ENCODE data around the gene NEDD8. TPM values are rescaled to one million over a fixed set of nuclear protein-coding genes. Genes with fewer than 3 reads are reported as not detected.

The NEDD8 gene
- total RNA-seq, 4 donors from 2014 or later, result 54.7 to 137 (median 104) TPM

- no peak overlapping the region for H3K27ac ChIP-seq
- peaks cover 53% of the 10 kb centered on the region for H3K36me3 ChIP-seq
- peaks cover 59% of the 10 kb centered on the region for H3K4me1 ChIP-seq
Observed at GRCh38 chr14:24238527-24239037, 6.4 kb upstream of the NEDD8 start.

GRCh38 chr14:24238123-24238522 lies 6.0 kb upstream of the NEDD8 start:
- Histone ChIP-seq H3K4me1 (peaks cover 59% of the 10 kb centered on the region), H3K36me3 (peaks cover 53% of the 10 kb centered on the region), H3K9me3 (no peaks in the 10 kb centered on the region), H3K27me3 (no peaks in the 10 kb centered on the region), H3K27ac (no peak overlapping the region), H3K4me3 (no peak overlapping the region)
- DNase-seq (ENCODE audit: low spot score in 2 of 2), result no peak
- TF ChIP-seq POLR2A (IDR thresholded peaks at IDR 0.05) (no peak), EP300 (IDR thresholded peaks at IDR 0.05) (no peak)
- 80% methylated on average over 5 of the region's 5 CpGs for WGBS

More at GRCh38 chr14:24238527-24239037, 6.4 kb upstream of the NEDD8 start:
- TF ChIP-seq EP300 (IDR thresholded peaks at IDR 0.05), result no peak
- TF ChIP-seq POLR2A (IDR thresholded peaks at IDR 0.05), result no peak
- TF ChIP-seq CTCF (IDR thresholded peaks at IDR 0.05), result no peak
- TF ChIP-seq POLR2AphosphoS5 (IDR thresholded peaks at IDR 0.05), result no peak
- H3K27me3 ChIP-seq, result no peaks in the 10 kb centered on the region
- no peak overlapping the region for H3K4me3 ChIP-seq
- H3K9me3 ChIP-seq, result no peaks in the 10 kb centered on the region
- 86% methylated on average over 5 of the region's 5 CpGs for WGBS
- no peak for DNase-seq (ENCODE audit: low spot score in 2 of 2)

DNA sequence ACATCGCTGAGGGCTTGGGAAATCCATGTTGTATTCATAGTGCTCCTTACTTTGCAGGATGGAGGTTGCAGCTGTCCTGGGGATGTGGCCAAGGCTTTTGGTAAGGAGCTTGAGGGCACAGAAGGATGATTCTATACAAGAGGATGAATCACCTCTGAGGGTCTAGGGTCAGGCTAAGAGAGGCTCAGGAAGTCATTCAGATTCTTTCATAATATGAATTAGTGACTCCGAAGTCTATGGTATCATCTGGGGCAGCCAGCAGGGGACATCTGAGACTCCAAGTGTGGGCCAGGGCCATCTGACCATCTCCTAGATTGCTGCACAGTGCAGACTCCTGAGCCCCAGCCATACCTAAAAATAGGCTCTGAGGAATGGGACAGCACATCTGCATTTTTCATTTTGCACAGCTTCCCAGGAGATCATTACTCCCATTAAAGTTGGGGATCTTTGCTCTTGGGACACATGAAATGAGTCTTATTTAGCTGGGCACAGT lies 5.3 kb upstream of the NEDD8 start:
- Histone ChIP-seq H3K4me1 (peaks cover 61% of the 10 kb centered on the region), H3K36me3 (peaks cover 53% of the 10 kb centered on the region), H3K27ac (no peak overlapping the region), H3K9me3 (no peaks in the 10 kb centered on the region), H3K27me3 (no peaks in the 10 kb centered on the region), H3K4me3 (no peak overlapping the region)
- DNase-seq (ENCODE audit: low spot score in 2 of 2), result no peak
- TF ChIP-seq EP300 (IDR thresholded peaks at IDR 0.05), result no peak
- TF ChIP-seq POLR2AphosphoS5 (IDR thresholded peaks at IDR 0.05), result no peak
- TF ChIP-seq POLR2A (IDR thresholded peaks at IDR 0.05), result no peak
- no peak for TF ChIP-seq CTCF (IDR thresholded peaks at IDR 0.05)
- 96% methylated on average over 2 of the region's 2 CpGs for WGBS

DNA sequence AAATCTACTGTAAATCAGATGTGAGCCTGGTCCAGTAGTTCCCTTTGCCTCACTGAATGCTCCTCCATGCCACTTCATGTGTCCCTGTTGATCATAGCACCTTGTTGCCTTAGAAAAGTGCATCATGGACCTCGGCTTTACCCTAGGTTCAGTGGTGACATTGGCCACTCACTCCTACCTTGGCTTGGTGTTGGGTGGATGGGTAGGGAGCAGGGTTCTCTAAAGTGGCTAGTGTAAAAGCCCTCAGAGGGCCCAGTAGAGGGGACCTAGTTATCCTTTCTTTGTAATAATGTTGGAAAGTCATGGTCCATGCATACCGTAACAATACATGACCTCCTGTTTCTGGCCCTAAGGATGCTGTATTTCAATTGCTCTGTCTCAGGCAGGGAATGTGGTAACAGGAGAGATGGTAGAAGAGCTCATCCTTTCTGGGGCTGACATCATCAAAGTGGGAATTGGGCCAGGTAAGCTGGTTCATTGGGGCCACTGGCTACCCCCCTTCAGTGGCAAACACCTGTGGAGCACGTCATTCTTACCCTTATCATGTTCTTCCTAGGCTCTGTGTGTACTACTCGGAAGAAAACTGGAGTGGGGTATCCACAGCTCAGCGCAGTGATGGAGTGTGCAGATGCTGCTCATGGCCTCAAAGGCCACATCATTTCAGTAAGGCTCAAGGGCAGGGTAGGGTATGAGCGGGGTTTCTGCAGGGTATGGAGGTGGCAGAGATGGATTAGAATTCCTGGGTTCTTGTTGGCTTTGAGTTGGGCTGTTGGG lies 4.7 kb upstream of the NEDD8 start:
- no peak overlapping the region for H3K27ac ChIP-seq
- H3K4me1 ChIP-seq, result peaks cover 60% of the 10 kb centered on the region

More for the DNA sequence above, 4.7 kb upstream of the NEDD8 start:
- no peak for DNase-seq (ENCODE audit: low spot score in 2 of 2)
- no peaks in the 10 kb centered on the region for H3K27me3 ChIP-seq
- no peak overlapping the region for H3K4me3 ChIP-seq
- H3K9me3 ChIP-seq, result no peaks in the 10 kb centered on the region
- TF ChIP-seq EP300 (IDR thresholded peaks at IDR 0.05) (no peak), CTCF (IDR thresholded peaks at IDR 0.05) (no peak), POLR2AphosphoS5 (IDR thresholded peaks at IDR 0.05) (no peak), POLR2A (IDR thresholded peaks at IDR 0.05) (no peak)
- peaks cover 53% of the 10 kb centered on the region for H3K36me3 ChIP-seq
- 91% methylated on average over 6 of the region's 6 CpGs for WGBS
